HG03139 (cell line): ENCODE data around the gene SLC25A2.
A peak's percentile ranks its signal among the peaks of the same experiment; 100 is the strongest.
"Not testable (repeated sequence)": the region's sequence is repeated elsewhere in the genome, so short reads cannot be mapped to it uniquely, and the experiment has no call there.

Experiments
- ATAC-seq: cut with Tn5 transposase; IDR thresholded peaks from one replicate; pipeline ENCODE4 v1.9.1; 2021; ENCODE audit not compliant: unreplicated experiment

The SLC25A2 gene

DNA sequence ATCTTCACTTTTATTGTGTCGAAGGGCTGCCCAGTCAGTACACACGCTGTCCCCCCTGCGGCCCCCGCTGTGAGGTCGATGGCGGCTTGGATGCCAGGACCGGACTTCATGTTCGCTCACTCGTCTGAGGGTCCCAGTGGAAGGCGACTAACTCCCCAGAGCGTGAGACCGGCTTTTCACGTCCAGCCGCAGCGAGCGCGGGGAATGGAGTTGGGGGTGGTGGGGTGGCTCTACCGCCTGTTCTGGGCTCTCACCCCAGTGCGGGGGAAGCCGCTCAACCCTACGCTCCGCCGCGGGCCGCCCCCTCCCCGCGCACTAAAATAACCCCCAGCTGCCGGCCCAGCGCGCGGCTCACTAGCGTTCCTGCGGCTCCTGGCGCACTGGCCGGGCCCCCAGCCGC lies at the start of gene SLC25A2:
Gene SLC25A2, minus strand, starts transcription at position 294 of the 400 bp plus-strand sequence. Its CDS starts 184 bp downstream, at position 110.
- ATAC-seq, result no peak

DNA sequence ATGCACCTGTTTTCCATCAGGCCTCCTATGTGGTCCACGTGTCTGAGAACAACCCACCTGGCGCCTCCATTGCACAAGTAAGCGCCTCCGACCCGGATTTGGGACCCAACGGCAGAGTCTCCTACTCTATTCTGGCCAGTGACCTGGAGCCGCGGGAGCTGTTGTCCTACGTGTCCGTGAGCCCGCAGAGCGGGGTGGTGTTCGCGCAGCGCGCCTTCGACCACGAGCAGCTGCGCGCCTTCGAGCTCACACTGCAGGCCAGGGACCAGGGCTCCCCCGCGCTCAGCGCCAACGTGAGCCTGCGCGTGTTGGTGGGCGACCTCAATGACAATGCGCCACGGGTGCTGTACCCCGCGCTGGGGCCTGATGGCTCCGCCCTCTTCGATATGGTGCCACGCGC lies 47.7 kb upstream of the SLC25A2 start:
- no peak for ATAC-seq

- ATAC-seq, result no peak
These were observed 46.2 kb upstream of the SLC25A2 start, which contains the start of gene PCDHGB1 for GRCh38 chr5:141349917-141350619. Gene PCDHGB1 (plus strand): TSS chr5:141350099. CDS start chr5:141350261, 162 bp downstream.

- ATAC-seq, result not testable (repeated sequence)
These were observed 42.2 kb upstream of the SLC25A2 start for GRCh38 chr5:141346017-141346416.

DNA sequence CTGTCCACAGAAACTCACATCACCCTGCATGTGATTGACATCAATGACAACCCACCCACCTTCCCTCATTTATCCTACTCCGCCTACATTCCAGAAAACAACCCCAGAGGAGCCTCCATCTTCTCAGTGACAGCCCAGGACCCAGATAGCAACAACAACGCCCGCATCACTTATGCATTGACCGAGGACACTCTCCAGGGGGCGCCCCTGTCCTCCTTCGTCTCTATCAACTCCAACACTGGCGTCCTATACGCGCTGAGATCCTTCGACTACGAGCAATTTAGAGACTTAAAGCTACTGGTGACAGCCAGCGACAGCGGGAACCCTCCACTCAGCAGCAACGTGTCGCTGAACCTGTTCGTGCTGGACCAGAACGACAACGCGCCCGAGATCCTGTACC lies 41.5 kb upstream of the SLC25A2 start:
- no peak for ATAC-seq

DNA sequence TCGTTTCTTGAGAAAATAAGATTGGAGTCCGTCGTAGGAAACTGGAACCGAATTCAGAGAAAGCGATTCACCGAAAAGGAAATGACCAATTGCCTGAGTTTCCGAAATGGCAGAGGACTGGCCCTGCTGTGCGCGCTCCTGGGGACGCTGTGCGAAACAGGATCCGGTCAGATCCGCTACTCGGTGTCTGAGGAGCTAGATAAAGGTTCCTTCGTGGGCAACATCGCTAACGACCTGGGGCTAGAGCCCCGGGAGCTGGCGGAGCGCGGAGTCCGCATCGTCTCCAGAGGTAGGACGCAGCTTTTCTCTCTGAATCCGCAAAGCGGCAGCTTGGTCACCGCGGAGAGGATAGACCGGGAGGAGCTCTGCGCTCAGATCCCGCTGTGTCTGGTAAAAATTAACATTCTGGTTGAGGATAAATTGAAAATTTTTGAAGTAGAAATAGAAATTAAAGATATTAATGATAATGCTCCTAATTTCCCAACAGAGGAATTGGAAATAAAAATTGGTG lies 40.2 kb upstream of the SLC25A2 start:
- ATAC-seq, result no peak

- ATAC-seq, result no peak
These were observed 39.5 kb upstream of the SLC25A2 start, which contains the start of gene PCDHGA3 for GRCh38 chr5:141343242-141343952. Gene PCDHGA3 (plus strand): TSS chr5:141343829. CDS start chr5:141344034, 205 bp downstream.

GRCh38 chr5:141342773-141343172 lies 38.9 kb upstream of the SLC25A2 start:
- ATAC-seq, result no peak

DNA sequence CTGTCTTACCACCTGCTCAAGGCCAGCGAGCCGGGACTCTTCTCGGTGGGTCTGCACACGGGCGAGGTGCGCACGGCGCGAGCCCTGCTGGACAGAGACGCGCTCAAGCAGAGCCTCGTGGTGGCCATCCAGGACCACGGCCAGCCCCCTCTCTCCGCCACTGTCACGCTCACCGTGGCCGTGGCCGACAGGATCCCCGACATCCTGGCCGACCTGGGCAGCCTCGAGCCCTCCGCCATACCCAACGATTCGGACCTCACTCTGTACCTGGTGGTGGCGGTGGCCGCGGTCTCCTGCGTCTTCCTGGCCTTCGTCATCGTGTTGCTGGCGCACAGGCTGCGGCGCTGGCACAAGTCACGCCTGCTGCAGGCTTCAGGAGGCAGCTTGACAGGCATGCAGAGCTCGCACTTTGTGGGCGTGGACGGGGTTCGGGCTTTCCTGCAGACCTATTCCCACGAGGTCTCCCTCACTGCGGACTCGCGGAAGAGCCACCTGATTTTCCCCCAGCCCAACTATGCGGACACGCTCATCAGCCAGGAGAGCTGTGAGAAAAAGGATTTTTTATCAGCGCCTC lies 37.0 kb upstream of the SLC25A2 start:
- ATAC-seq, result not testable (repeated sequence)

GRCh38 chr5:141338538-141339306 lies 34.9 kb upstream of the SLC25A2 start, which contains the start of gene PCDHGA2:
Gene PCDHGA2 (plus strand): TSS chr5:141338760.
- no peak for ATAC-seq

DNA sequence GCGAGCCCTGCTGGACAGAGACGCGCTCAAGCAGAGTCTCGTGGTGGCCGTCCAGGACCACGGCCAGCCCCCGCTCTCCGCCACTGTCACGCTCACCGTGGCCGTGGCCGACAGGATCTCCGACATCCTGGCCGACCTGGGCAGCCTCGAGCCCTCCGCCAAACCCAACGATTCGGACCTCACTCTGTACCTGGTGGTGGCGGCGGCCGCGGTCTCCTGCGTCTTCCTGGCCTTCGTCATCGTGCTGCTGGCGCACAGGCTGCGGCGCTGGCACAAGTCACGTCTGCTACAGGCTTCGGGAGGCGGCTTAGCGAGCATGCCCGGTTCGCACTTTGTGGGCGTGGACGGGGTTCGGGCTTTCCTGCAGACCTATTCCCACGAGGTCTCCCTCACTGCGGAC lies 28.7 kb upstream of the SLC25A2 start:
- ATAC-seq, result not testable (repeated sequence)

- no peak for ATAC-seq
These were observed 26.6 kb upstream of the SLC25A2 start, which contains the start of gene PCDHGA1 for GRCh38 chr5:141330299-141331080. Gene PCDHGA1 (plus strand): TSS chr5:141330514.

- no peak for ATAC-seq
These were observed 24.4 kb upstream of the SLC25A2 start for GRCh38 chr5:141328231-141328630.

- peak; percentile 80 for ATAC-seq
These were observed 22.4 kb upstream of the SLC25A2 start for GRCh38 chr5:141326088-141326854.

- no peak for ATAC-seq
These were observed 18.4 kb upstream of the SLC25A2 start for GRCh38 chr5:141322261-141322660.

- ATAC-seq, result peak; percentile 94
These were observed 16.6 kb upstream of the SLC25A2 start, which contains the start of gene TAF7 for GRCh38 chr5:141320225-141321169. Gene TAF7 (minus strand): TSS chr5:141320784. CDS start chr5:141320044, 740 bp downstream.

- ATAC-seq, result no peak
These were observed 15.8 kb upstream of the SLC25A2 start for GRCh38 chr5:141319699-141320098.

DNA sequence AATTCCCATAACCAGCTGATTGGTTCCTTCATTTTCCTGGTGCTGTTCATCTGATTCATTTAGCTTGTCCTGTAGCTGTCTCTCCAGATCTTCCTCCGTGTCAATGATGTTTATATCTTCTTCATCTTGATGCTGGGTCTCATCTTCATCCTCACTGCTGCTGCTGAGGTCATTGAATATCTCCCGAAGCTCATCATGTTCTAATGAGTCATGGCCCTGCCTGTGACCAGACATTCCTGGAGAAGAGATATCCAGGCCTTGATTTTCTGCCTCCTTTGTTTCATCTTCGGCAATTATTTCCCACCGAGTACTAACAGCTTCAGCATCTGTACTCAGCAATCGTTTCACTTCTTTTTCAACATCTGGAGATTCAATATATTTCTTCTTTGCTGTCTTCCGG lies 15.4 kb upstream of the SLC25A2 start:
- ATAC-seq, result no peak
